OCI-LY7 (cell line): Measurements from ENCODE around the gene TBC1D17. TPM values are rescaled to one million over a fixed set of nuclear protein-coding genes. Genes with fewer than 3 reads are reported as not detected.
A peak's percentile ranks its signal among the peaks of the same experiment; 100 is the strongest.

Experiments used
- BruUV-seq: library from RNA; stranded (reverse); fragments of 400-500 nt; replicated peaks from 2 replicates; lab custom pipeline; 2021; lab: Mats Ljungman, UMichigan
- CTCF ChIA-PET: fragments of 300-600 bp; sonication (Branson Sonifier 250); formaldehyde crosslinking; loops from one replicate; lab custom pipeline; 2022; ENCODE audit warnings: antibody characterized with exemption; ENCODE audit not compliant: unreplicated experiment; lab: Charles Lee
- POLR2A ChIA-PET: fragments of 300-600 bp; sonication (Branson Sonifier 250); formaldehyde crosslinking; loops from one replicate; lab custom pipeline; 2022; ENCODE audit warnings: antibody characterized with exemption; lab: Charles Lee
- DNase-seq: peaks from one replicate; pipeline ENCODE4 v3.0.0-alpha.2; 2015; ENCODE audit warnings: low spot score
- H2AFZ ChIP-seq: fragments of 200-600 bp; sonication (generic), shearing (Covaris generic); 2 replicates; pipeline ENCODE4 v1.6.1; 2014; ENCODE audit warnings: mild to moderate bottlenecking, antibody characterized with exemption, low read length, moderate library complexity
- H3K27ac ChIP-seq: fragments of 200-600 bp; sonication (generic); 2 replicates; pipeline ENCODE4 v1.5.1; 2014; ENCODE audit warnings: mixed run types, low read depth, mild to moderate bottlenecking, moderate library complexity, low read length, inconsistent platforms; ENCODE audit not compliant: poor library complexity, severe bottlenecking
- H3K36me3 ChIP-seq: fragments of 200-600 bp; sonication (generic); 2 replicates; pipeline ENCODE4 v1.6.1; 2014; ENCODE audit warnings: mild to moderate bottlenecking, antibody characterized with exemption, low read length, moderate library complexity, mixed read lengths; ENCODE audit not compliant: insufficient read depth
- H3K4me1 ChIP-seq: fragments of 200-600 bp; sonication (generic); 2 replicates; pipeline ENCODE4 v1.5.1; 2014; ENCODE audit warnings: mild to moderate bottlenecking, low read length; ENCODE audit not compliant: insufficient read depth, poor library complexity, severe bottlenecking
- H3K4me2 ChIP-seq: fragments of 200-600 bp; sonication (generic); 2 replicates; pipeline ENCODE4 v1.6.1; 2014; ENCODE audit warnings: mild to moderate bottlenecking, low read length
- H3K4me3 ChIP-seq: fragments of 200-600 bp; sonication (generic); 2 replicates; pipeline ENCODE4 v1.5.1; 2014; ENCODE audit warnings: mild to moderate bottlenecking, low read depth, low read length; ENCODE audit not compliant: poor library complexity, severe bottlenecking
- H3K79me2 ChIP-seq: fragments of 200-600 bp; sonication (generic); 2 replicates; pipeline ENCODE4 v1.6.1; 2016; ENCODE audit warnings: low read depth, mild to moderate bottlenecking, low read length, moderate library complexity, mixed read lengths; ENCODE audit not compliant: insufficient read depth
- H3K9me2 ChIP-seq: fragments of 200-600 bp; sonication (generic); 2 replicates; pipeline ENCODE4 v1.6.1; 2016; ENCODE audit warnings: mild to moderate bottlenecking, low read length, mixed read lengths; ENCODE audit not compliant: insufficient read depth
- H3K9me3 ChIP-seq: fragments of 200-600 bp; sonication (generic); 2 replicates; pipeline ENCODE4 v1.6.1; 2014; ENCODE audit warnings: mild to moderate bottlenecking, mixed run types, low read length, mixed read lengths
- H4K20me1 ChIP-seq: fragments of 200-600 bp; sonication (generic); 2 replicates; pipeline ENCODE4 v1.6.1; 2014; ENCODE audit warnings: mild to moderate bottlenecking, antibody characterized with exemption, low read length, moderate library complexity, mixed read lengths; ENCODE audit not compliant: insufficient read depth
- EZH2phosphoT487 ChIP-seq: fragments of 200-600 bp; sonication (generic); IDR thresholded peaks from 2 replicates; pipeline ENCODE4 v1.6.1; 2018; ENCODE audit warnings: low read depth, borderline replicate concordance, mild to moderate bottlenecking, mixed run types, antibody characterized with exemption, low read length, moderate library complexity, mixed read lengths
- intact Hi-C: fragments of 100-400 bp; cut with micrococcal nuclease; formaldehyde crosslinking; loops from one replicate; pipeline ENCODE4 v1.10.0; 2022; ENCODE audit not compliant: unreplicated experiment
- total RNA-seq, 2 experiments: library from RNA; depleted of rRNA in 1 of 2; stranded (reverse); fragments of >200 nt in 1 of 2; shearing (Covaris generic) in 1 of 2; gene quantifications; 2 replicates each; pipeline ENCODE4 v1.2.3, GENCODE V29; 2014 to 2022
- TF ChIP-seq, protein P1 (sequence below): fragments of 200-600 bp; sonication (generic); conservative IDR thresholded peaks from 2 replicates; pipeline ENCODE4 v1.5.1; 2014; ENCODE audit warnings: mild to moderate bottlenecking, antibody characterized with exemption, low read length, moderate library complexity, mixed read lengths

The TBC1D17 gene
- total RNA-seq, 2 experiments from 2014 or later: 8.0 to 24.0 TPM

DNA sequence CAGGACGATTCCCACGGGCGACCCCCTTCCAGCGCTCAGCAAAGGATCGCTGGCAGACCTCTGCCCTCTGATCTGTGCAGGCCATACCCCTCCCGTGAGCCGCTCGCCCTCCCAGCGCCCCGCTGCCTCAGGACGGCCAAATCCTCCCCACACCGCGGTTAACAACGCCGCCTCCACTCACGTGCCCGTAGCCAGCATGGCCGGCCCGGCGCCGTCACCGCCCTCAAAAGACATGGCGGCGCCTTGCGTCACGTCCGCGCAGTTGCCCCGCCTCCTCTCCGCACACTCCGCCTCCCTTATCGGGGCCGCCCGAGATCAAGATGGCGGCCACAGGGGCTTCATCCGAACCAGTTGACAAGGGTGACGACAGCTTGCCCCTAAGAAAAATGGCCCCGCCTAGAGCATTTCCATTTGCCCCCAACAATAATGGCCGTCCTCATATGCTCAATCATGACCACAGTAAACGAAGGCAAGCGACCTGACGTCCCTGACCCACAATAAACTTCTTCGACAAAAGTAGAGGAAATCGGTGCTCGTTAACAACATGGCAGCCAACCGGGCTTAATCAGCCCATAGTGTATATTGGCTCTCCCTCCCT, 981 bp upstream of the TBC1D17 start:
- peaks cover 28% of the 10 kb centered on the region for H3K4me1 ChIP-seq
- ChIA-PET CTCF (no interaction called here), POLR2A (interaction anchor here (0.5 to 1.4 kb wide), 4 partner anchors 9 to 52 kb away, joined by 3 read pairs; no protein-coding TSS in a partner anchor)
- H3K4me2 ChIP-seq: peak overlapping the region; percentile 98
- no peak for TF ChIP-seq EZH2phosphoT487
- TF ChIP-seq, protein P1, sequence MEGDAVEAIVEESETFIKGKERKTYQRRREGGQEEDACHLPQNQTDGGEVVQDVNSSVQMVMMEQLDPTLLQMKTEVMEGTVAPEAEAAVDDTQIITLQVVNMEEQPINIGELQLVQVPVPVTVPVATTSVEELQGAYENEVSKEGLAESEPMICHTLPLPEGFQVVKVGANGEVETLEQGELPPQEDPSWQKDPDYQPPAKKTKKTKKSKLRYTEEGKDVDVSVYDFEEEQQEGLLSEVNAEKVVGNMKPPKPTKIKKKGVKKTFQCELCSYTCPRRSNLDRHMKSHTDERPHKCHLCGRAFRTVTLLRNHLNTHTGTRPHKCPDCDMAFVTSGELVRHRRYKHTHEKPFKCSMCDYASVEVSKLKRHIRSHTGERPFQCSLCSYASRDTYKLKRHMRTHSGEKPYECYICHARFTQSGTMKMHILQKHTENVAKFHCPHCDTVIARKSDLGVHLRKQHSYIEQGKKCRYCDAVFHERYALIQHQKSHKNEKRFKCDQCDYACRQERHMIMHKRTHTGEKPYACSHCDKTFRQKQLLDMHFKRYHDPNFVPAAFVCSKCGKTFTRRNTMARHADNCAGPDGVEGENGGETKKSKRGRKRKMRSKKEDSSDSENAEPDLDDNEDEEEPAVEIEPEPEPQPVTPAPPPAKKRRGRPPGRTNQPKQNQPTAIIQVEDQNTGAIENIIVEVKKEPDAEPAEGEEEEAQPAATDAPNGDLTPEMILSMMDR: no peak
- H3K79me2 ChIP-seq: peaks cover 13% of the 10 kb centered on the region; the same call in 1 of the 2 replicates
- intact Hi-C loops: loop anchor here (1.0 to 5.0 kb wide), 4 partner anchors 48 to 284 kb away; partner anchors contain the start of genes ATF5, FUZ, NUP62 and PRR12
- no peaks in the 10 kb centered on the region for H3K9me3 ChIP-seq
- DNase-seq: peak; percentile 99
- H3K9me2 ChIP-seq: no peaks in the 10 kb centered on the region
- H3K36me3 ChIP-seq: peaks cover 13% of the 10 kb centered on the region; the same call in 1 of the 2 replicates
- peak overlapping the region; percentile 80 for H3K27ac ChIP-seq
- H2AFZ ChIP-seq: peak overlapping the region; percentile 84
- H4K20me1 ChIP-seq: no peaks in the 10 kb centered on the region
- no TSS peak for BruUV-seq
- peak overlapping the region; percentile 90 for H3K4me3 ChIP-seq

DNA sequence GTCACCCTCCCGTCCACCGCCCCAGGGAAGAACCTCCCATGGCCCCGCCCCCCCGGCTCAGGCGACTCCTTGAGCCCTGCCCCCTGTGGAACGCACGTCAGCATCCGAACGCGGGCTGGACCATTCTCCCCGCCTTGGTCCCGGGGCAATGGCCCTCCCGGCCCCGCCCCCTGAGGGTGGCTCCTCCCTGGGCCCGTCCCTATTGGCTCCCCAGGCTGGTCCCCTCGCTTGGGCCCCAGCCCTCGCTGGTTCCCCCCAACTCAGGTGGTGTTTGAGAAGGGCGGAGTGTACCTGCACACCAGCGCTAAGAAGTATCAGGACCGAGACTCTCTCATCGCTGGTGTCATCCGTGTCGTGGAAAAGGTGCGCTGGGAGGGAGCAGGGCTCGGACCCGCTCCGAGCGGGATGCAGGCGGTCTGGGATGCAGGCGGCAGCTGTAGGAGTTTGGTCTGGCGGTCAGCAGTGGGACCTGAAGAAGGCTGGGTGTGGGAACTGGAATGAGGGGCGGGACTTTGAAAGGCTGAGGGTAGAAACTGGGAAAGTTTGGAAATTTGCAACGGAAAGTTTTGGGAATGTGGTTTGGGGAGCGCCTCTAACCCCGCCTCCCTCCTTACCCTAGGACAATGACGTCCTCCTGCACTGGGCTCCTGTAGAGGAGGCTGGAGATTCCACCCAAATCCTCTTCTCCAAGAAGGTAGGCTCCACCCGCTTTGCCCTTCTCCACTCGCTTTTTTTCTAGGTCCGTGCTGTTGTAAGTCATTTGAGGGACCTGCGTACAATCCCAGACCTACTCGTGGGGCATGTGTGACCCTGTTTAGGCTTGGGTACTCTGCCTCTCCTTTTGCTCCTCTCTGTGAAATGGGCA, 609 bp downstream of the TBC1D17 start:
- CTCF ChIA-PET: interaction anchor here (0.7 kb wide), 1 partner anchor 13 kb away, joined by 3 read pairs; no protein-coding TSS in a partner anchor
- BruUV-seq: no TSS peak

More for the DNA sequence above, 609 bp downstream of the TBC1D17 start:
- Histone ChIP-seq H3K36me3 (peaks cover 21% of the 10 kb centered on the region), H3K4me1 (peaks cover 28% of the 10 kb centered on the region), H3K4me3 (peak overlapping the region; percentile 90), H3K27ac (peak overlapping the region; percentile 80), H2AFZ (peak overlapping the region; percentile 84; the same call in 1 of the 2 replicates), H3K79me2 (peaks cover 13% of the 10 kb centered on the region; the same call in 1 of the 2 replicates), H3K9me3 (no peaks in the 10 kb centered on the region), H3K4me2 (peak overlapping the region; percentile 98), H3K9me2 (no peaks in the 10 kb centered on the region), H4K20me1 (no peaks in the 10 kb centered on the region)
- intact Hi-C loops: loop anchor here (1.0 to 5.0 kb wide), 4 partner anchors 46 to 286 kb away; partner anchors contain the start of genes ATF5, FUZ, NUP62 and PRR12
- no peak for TF ChIP-seq EZH2phosphoT487
- TF ChIP-seq, protein P1: no peak
- POLR2A ChIA-PET: no interaction called here
- DNase-seq: peak; percentile 98
